Measurements from ENCODE around the gene FAM120A.

FAM120A gene

DNA sequence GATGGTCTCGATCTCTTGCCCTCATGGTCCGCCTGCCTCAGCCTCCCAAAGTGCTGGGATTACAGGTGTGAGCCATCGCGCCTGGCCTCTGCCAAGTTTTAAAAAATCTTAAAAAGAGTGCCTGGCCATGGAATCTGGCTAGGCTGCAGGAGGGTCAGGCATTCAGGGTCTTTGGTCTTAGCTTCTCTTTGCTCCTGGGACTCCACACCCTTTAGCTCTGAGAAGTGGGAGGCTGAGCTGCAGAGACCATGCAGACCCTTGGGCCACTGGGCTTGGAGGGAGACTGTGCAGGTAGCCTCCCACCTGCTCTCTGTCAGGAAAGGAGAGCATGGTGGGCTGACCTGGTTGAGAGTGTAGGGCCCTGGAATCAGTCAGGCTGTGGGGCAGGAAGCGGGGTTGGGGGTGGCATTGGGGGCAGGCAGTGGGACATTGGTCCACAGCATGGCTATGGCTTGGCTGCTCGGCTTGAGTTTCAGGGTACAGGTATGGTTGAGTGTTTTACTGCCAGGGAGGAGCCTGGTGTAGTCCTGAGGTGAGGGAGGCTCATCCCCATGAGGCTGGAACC is 145.7 kb downstream of the FAM120A start:
- DNase-seq: no peak

- no peak for DNase-seq
Measured at GRCh38 chr9:93597871-93598646, 146.6 kb downstream of the FAM120A start.

- DNase-seq: no peak
Measured at GRCh38 chr9:93598647-93599241, 147.3 kb downstream of the FAM120A start.

- no peak for DNase-seq
Measured at GRCh38 chr9:93599571-93600403, 148.3 kb downstream of the FAM120A start.

DNA sequence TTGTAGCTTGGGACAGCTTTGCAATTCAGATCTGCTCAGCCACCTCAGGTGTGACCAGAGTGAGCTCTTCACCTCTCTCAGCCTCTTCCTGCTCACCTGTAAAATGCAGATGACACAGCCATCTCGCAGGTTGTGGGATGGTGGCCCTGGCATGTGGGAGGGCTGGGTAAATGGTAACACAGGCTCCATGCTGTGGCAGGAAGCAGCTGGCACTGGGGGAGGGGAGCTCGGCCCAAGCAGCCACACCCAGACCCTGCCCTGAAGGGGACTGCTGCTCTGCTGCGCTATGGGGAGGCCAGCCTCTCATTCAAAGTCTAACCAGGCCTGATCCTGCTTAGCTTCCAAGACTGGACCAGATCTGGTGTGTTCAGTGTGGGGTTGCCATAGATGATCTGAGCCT is 149.0 kb downstream of the FAM120A start:
- no peak for DNase-seq

- DNase-seq: no peak
Measured at GRCh38 chr9:93601063-93601462, 149.6 kb downstream of the FAM120A start.

DNA sequence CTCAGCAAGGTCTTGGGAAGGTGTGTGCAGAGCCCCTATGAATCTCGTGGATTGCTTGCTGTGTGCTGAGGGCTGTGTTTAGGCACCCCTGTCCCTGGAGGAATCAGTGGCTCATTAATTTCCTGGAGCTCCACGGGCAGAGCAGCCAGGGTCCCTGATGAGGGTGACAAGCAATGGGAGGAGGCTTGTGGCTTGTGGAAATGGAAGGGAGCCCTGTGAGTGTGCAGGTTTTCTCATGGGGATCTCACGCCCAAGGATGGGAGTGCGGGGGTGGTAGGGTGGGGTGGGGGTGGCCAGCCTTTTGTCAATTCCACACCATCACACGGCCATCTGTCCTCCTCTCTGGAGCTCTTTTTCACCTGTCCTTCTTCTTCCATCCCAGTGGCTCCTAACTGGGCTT is 150.2 kb downstream of the FAM120A start:
- DNase-seq: no peak

- DNase-seq: no peak
Measured at GRCh38 chr9:93603011-93603410, 151.5 kb downstream of the FAM120A start.

DNA sequence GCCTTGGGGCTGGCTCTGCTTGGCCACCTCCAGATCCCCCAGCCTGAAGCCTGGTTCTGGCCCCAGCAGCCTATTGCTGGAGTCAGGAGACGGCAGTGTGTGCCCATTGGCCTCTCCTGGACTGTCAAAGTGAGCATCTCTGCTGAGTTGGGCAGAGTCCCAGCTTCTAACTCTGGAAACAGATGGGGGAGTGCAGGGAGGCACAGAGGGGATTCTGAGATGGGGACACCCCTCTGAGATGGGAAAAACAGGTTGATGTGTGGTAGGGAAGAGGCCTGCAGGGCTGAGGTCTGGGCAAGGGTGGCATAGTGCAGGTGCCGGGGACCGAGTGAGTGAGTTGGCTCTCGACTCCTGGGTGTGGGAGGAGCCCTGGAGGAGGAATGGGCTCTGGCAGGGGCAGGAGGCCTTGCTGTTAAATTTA is 152.4 kb downstream of the FAM120A start:
- no peak for DNase-seq

DNA sequence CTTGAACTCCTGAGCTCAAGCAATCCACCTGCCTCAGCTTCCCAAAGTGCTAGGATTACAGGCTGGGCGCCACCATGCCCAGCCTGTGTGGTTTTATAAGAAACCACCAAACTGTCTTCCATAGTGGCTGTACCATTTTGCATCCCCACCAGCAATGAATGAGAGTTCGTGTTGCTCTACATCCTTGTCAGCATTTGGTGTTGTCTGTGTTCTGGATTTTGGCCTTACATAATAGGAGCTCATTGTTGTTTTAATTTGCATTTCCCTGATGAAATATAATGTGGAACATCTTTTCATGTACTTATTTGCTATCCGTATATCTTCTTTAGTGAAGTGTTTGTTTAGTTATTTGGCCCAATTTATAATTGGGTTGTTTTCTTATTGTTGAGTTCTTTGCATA is 154.7 kb downstream of the FAM120A start:
- no peak for DNase-seq

GRCh38 chr9:93610206-93610605 is 158.7 kb downstream of the FAM120A start:
- no peak for DNase-seq

DNA sequence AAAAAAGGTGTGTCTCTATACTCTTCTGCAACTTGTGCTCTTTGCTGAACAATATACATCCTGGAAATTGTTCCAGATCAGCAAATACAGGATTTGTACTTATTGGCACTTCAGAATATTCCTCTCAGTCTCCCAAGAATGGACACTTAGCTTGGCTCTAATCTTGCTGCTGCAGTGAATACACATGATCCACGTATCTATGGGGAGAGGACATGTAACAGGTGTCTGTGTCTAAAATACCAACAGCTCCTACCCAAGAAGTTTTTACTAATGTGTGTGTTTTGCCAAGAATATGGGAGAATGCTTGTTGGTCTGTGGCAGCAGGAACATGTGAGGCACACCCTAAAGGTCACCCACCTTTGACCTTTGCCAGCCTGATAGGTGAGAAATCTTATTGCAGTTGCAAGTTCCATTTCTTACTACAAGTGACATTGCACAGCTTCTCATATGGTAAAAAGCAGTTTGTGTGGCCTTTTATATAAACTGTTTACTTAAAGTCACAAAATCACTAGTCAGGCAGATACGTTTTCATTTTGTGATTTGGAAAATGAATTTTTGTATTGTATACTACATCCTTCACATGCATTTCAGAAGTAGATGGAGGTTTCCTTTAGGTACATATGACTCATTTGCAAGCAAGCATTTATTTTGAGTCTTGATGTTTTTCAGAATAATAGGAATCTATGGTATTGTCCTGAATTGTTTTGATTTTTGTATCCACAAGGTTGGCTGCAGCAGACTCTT is 160.7 kb downstream of the FAM120A start:
- peak; percentile 32 for DNase-seq

DNA sequence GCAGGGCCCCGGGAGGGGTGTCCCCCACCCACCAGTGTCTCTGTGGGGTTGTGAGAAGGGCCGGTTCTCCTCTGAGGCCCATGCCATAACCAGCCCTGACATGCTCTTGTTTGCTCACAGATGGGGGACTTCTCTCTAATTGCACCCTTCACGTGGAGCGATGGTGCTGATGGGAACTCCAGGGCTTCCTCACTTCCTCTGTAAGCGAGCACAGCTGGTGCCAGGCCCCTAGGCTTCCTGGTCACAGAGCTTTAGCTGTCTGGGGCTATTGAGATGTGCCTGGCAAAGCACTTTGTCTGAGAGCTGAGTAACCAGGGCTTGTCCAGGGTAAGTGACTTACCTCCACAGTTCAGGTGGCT is 161.3 kb downstream of the FAM120A start:
- DNase-seq: peak; percentile 6

DNA sequence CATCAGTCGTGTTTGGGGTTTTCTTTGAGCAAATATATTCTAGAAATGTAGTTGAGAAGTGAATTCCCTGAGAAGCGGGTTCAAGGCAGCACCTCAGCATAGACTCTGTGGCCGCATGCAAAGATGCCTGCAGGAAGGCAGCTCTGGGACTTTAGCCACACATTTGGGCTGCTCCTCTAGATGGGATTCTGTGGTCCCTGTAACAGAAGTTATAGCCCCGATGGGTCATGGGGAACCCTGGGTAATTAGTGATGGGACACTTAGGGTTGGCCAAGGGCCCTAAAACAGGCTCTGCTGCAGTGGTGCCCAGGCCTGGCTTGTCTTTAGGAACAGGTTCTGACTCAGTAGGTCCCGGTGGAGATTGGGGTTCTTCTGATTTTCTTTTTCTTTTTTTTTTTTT is 161.7 kb downstream of the FAM120A start:
- DNase-seq: no peak

GRCh38 chr9:93613791-93614190 is 162.3 kb downstream of the FAM120A start:
- DNase-seq: no peak

- DNase-seq: no peak
Measured at GRCh38 chr9:93614830-93615468, 163.5 kb downstream of the FAM120A start.

All from activated CD4-positive, alpha-beta T cell treated with anti-CD3 and anti-CD28 coated beads, Interleukin-2, amount 50 U/mL, for 16 hours (primary cell).